BLaER1 (cell line): ENCODE data around the gene GOLGA6L9.
"Not testable (repeated sequence)": the region's sequence is repeated elsewhere in the genome, so short reads cannot be mapped to it uniquely, and the experiment has no call there.

ENCODE experiments used
- H3K27ac ChIP-seq: shearing (Covaris generic); formaldehyde crosslinking; 2 replicates; pipeline ENCODE4 v1.8.1; 2022
- H3K27me3 ChIP-seq: shearing (Covaris generic); formaldehyde crosslinking; 2 replicates; pipeline ENCODE4 v1.8.1; 2022
- H3K36me3 ChIP-seq: shearing (Covaris generic); formaldehyde crosslinking; 2 replicates; pipeline ENCODE4 v1.8.1; 2022
- H3K4me1 ChIP-seq: shearing (Covaris generic); formaldehyde crosslinking; 2 replicates; pipeline ENCODE4 v1.8.1; 2022
- H3K4me2 ChIP-seq: shearing (Covaris generic); formaldehyde crosslinking; 2 replicates; pipeline ENCODE4 v1.8.1; 2022
- H3K4me3 ChIP-seq: shearing (Covaris generic); formaldehyde crosslinking; 2 replicates; pipeline ENCODE4 v1.8.1; 2022
- H3K9ac ChIP-seq: shearing (Covaris generic); formaldehyde crosslinking; 2 replicates; pipeline ENCODE4 v1.8.1; 2022
- H3K9me3 ChIP-seq: shearing (Covaris generic); formaldehyde crosslinking; 2 replicates; pipeline ENCODE4 v1.8.1; 2022
- H4K20me1 ChIP-seq: shearing (Covaris generic); formaldehyde crosslinking; 2 replicates; pipeline ENCODE4 v1.8.1; 2022

GOLGA6L9 gene

GRCh38 chr15:82411595-82411994 is 18.0 kb upstream of the GOLGA6L9 start:
- Histone ChIP-seq H3K4me2 (peak overlapping the region; percentile 72), H3K9ac (0 out of 2 replicates have a peak overlapping the region, but pooled peaks have one; percentile 24), H3K36me3 (peaks cover 24% of the 10 kb centered on the region), H3K4me1 (peaks cover 15% of the 10 kb centered on the region)
- not testable (repeated sequence) for H3K4me3 ChIP-seq, H4K20me1 ChIP-seq, H3K27ac ChIP-seq, H3K9me3 ChIP-seq, H3K27me3 ChIP-seq

GRCh38 chr15:82414525-82415191 is 15.0 kb upstream of the GOLGA6L9 start:
- H3K27me3 ChIP-seq, H3K9ac ChIP-seq, H3K4me2 ChIP-seq, H3K9me3 ChIP-seq, H4K20me1 ChIP-seq, H3K27ac ChIP-seq, H3K4me3 ChIP-seq: not testable (repeated sequence)
- Histone ChIP-seq H3K36me3 (peaks cover 22% of the 10 kb centered on the region), H3K4me1 (peaks cover 15% of the 10 kb centered on the region)

GRCh38 chr15:82420516-82420915 is 9.1 kb upstream of the GOLGA6L9 start:
- H3K36me3 ChIP-seq, result peaks cover 16% of the 10 kb centered on the region
- not testable (repeated sequence) for H3K27ac ChIP-seq, H4K20me1 ChIP-seq, H3K9ac ChIP-seq, H3K4me3 ChIP-seq, H3K4me1 ChIP-seq, H3K9me3 ChIP-seq, H3K27me3 ChIP-seq, H3K4me2 ChIP-seq

GRCh38 chr15:82420966-82421365 is 8.7 kb upstream of the GOLGA6L9 start:
- H3K4me3 ChIP-seq, H3K27ac ChIP-seq, H3K9ac ChIP-seq, H3K4me2 ChIP-seq, H4K20me1 ChIP-seq, H3K27me3 ChIP-seq, H3K4me1 ChIP-seq, H3K9me3 ChIP-seq: not testable (repeated sequence)
- H3K36me3 ChIP-seq, result peaks cover 11% of the 10 kb centered on the region

- not testable (repeated sequence) for H3K9me3 ChIP-seq, H3K36me3 ChIP-seq, H4K20me1 ChIP-seq, H3K27me3 ChIP-seq, H3K4me3 ChIP-seq, H3K4me2 ChIP-seq, H3K4me1 ChIP-seq, H3K27ac ChIP-seq, H3K9ac ChIP-seq
Measured at GRCh38 chr15:82427117-82427516, 2.5 kb upstream of the GOLGA6L9 start.

- not testable (repeated sequence) for H3K9me3 ChIP-seq, H3K36me3 ChIP-seq, H3K27me3 ChIP-seq, H4K20me1 ChIP-seq, H3K4me1 ChIP-seq, H3K27ac ChIP-seq
- Histone ChIP-seq H3K4me2 (peak overlapping the region; percentile 72), H3K9ac (peak overlapping the region; percentile 58; the same call in 1 of the 2 replicates), H3K4me3 (peak overlapping the region; percentile 66)
Measured at GRCh38 chr15:82445420-82445819, 15.8 kb downstream of the GOLGA6L9 start.

- not testable (repeated sequence) for H3K36me3 ChIP-seq, H3K4me1 ChIP-seq, H3K9me3 ChIP-seq, H3K9ac ChIP-seq, H3K4me2 ChIP-seq, H3K4me3 ChIP-seq, H3K27me3 ChIP-seq, H4K20me1 ChIP-seq, H3K27ac ChIP-seq
Measured at GRCh38 chr15:82457336-82457735, 27.7 kb downstream of the GOLGA6L9 start.

GRCh38 chr15:82465629-82466028 is 36.0 kb downstream of the GOLGA6L9 start:
- H3K9ac ChIP-seq, H3K4me1 ChIP-seq, H3K27me3 ChIP-seq, H3K4me2 ChIP-seq, H3K36me3 ChIP-seq, H4K20me1 ChIP-seq, H3K4me3 ChIP-seq, H3K9me3 ChIP-seq, H3K27ac ChIP-seq: not testable (repeated sequence)

- not testable (repeated sequence) for H3K27ac ChIP-seq, H3K4me2 ChIP-seq, H3K27me3 ChIP-seq, H3K4me1 ChIP-seq, H4K20me1 ChIP-seq, H3K9me3 ChIP-seq, H3K4me3 ChIP-seq, H3K36me3 ChIP-seq, H3K9ac ChIP-seq
Measured at GRCh38 chr15:82468205-82468604, 38.6 kb downstream of the GOLGA6L9 start.

- H3K4me2 ChIP-seq, H3K4me1 ChIP-seq, H3K36me3 ChIP-seq, H3K4me3 ChIP-seq, H3K9me3 ChIP-seq, H3K27me3 ChIP-seq, H3K9ac ChIP-seq, H4K20me1 ChIP-seq, H3K27ac ChIP-seq: not testable (repeated sequence)
Measured at GRCh38 chr15:82469381-82469780, 39.8 kb downstream of the GOLGA6L9 start.

- not testable (repeated sequence) for H4K20me1 ChIP-seq, H3K4me3 ChIP-seq, H3K36me3 ChIP-seq, H3K9ac ChIP-seq, H3K27me3 ChIP-seq, H3K4me2 ChIP-seq, H3K4me1 ChIP-seq, H3K27ac ChIP-seq, H3K9me3 ChIP-seq
Measured at GRCh38 chr15:82472269-82472982, 42.8 kb downstream of the GOLGA6L9 start.

- not testable (repeated sequence) for H3K4me1 ChIP-seq, H3K9me3 ChIP-seq, H3K27ac ChIP-seq, H3K9ac ChIP-seq, H3K4me2 ChIP-seq, H3K36me3 ChIP-seq, H3K4me3 ChIP-seq, H3K27me3 ChIP-seq, H4K20me1 ChIP-seq
Measured at GRCh38 chr15:82474596-82475325, 45.1 kb downstream of the GOLGA6L9 start.

- H3K4me3 ChIP-seq, H3K4me2 ChIP-seq, H3K9me3 ChIP-seq, H3K9ac ChIP-seq, H3K27ac ChIP-seq, H3K4me1 ChIP-seq, H4K20me1 ChIP-seq, H3K27me3 ChIP-seq, H3K36me3 ChIP-seq: not testable (repeated sequence)
Measured at GRCh38 chr15:82475345-82475967, 45.8 kb downstream of the GOLGA6L9 start.

GRCh38 chr15:82476697-82477342 is 47.2 kb downstream of the GOLGA6L9 start:
- H3K36me3 ChIP-seq, H4K20me1 ChIP-seq, H3K9ac ChIP-seq, H3K27me3 ChIP-seq, H3K4me3 ChIP-seq, H3K9me3 ChIP-seq, H3K27ac ChIP-seq, H3K4me2 ChIP-seq, H3K4me1 ChIP-seq: not testable (repeated sequence)
